Prostate gland (tissue), 2 donors: ENCODE measurements around the gene PRRT1. TPM values are rescaled to one million over a fixed set of nuclear protein-coding genes. Genes with fewer than 3 reads are reported as not detected.

Source experiments
- DNase-seq: peaks from one replicate; pipeline ENCODE4 v3.0.0-alpha.2; 2019; ENCODE audit warnings: low spot score
- H3K27ac ChIP-seq, 2 donors: fragments of 200-600 bp; sonication (generic); 2 replicates each; pipeline ENCODE4 v1.5.1; 2017 to 2019
- H3K27me3 ChIP-seq: fragments of 200-600 bp; sonication (generic); replicated peaks from 2 replicates; pipeline ENCODE4 v1.5.1; 2019; ENCODE audit not compliant: insufficient read depth
- H3K36me3 ChIP-seq, 2 donors: fragments of 200-600 bp; sonication (generic); 1 replicate in 1 of 2; 2 replicates in 1 of 2; pipeline versions ENCODE4 v1.5.1 to v1.8.1; 2017 to 2019
- H3K4me1 ChIP-seq: fragments of 200-600 bp; sonication (generic); replicated peaks from 2 replicates; pipeline ENCODE4 v1.5.1; 2019
- H3K4me3 ChIP-seq, 2 donors: fragments of 200-600 bp; sonication (generic); 2 replicates each; pipeline ENCODE4 v1.5.1; 2017 to 2019
- H3K9me3 ChIP-seq: fragments of 200-600 bp; sonication (generic); 2 replicates; pipeline ENCODE4 v1.5.1; 2017
- CTCF ChIP-seq, 4 experiments: fragments of 200-600 bp in 2 of 4; fragments of 450-650 bp in 2 of 4; sonication (generic) in 2 of 4; IDR thresholded peaks; 1 replicate in 3 of 4; 2 replicates in 1 of 4; pipeline ENCODE4 v1.5.1; 2016 to 2019; ENCODE audit warnings: antibody characterized with exemption in 4 of 4, mild to moderate bottlenecking in 2 of 4, moderate library complexity in 2 of 4
- POLR2A ChIP-seq: fragments of 450-650 bp; IDR thresholded peaks from one replicate; pipeline ENCODE4 v1.6.1; 2016; ENCODE audit warnings: antibody characterized with exemption, mild to moderate bottlenecking
- POLR2AphosphoS5 ChIP-seq: sonication (generic); formaldehyde crosslinking; IDR thresholded peaks from one replicate; pipeline ENCODE4 v1.6.1; 2017; ENCODE audit warnings: antibody characterized with exemption
- WGBS: methylation state at CpG from one replicate; pipeline ENCODE4 v1.1.5; 2018; 5-methylcytosine and 5-hydroxymethylcytosine counted together
- intact Hi-C: fragments of 100-400 bp; cut with DNase I; formaldehyde crosslinking; loops from one replicate; pipeline ENCODE4 v1.14.2; 2022
- total RNA-seq, 2 donors: library from RNA; depleted of rRNA; stranded (reverse); fragments of >200 nt; gene quantifications; one replicate each; pipeline ENCODE4 v1.1.0, GENCODE V29; 2016

The PRRT1 gene
- total RNA-seq, 2 donors from 2014 or later = 0.64 to 7.2 TPM

GRCh38 chr6:32133786-32134185, 18.0 kb downstream of the PRRT1 start:
- H3K9me3 ChIP-seq = no peaks in the 10 kb centered on the region
- intact Hi-C loops = no loop called here
- H3K27me3 ChIP-seq = no peaks in the 10 kb centered on the region
- H3K4me1 ChIP-seq = peaks cover 9% of the 10 kb centered on the region
- no peak overlapping the region for H3K27ac ChIP-seq
- H3K36me3 ChIP-seq = no peaks in the 10 kb centered on the region
- DNase-seq = no peak
- WGBS = 77% methylated on average over 4 of the region's 4 CpGs
- no peak for TF ChIP-seq CTCF (IDR thresholded peaks at IDR 0.05)
- TF ChIP-seq POLR2A = no peak
- TF ChIP-seq POLR2AphosphoS5 = no peak
- H3K4me3 ChIP-seq = no peak overlapping the region

DNA sequence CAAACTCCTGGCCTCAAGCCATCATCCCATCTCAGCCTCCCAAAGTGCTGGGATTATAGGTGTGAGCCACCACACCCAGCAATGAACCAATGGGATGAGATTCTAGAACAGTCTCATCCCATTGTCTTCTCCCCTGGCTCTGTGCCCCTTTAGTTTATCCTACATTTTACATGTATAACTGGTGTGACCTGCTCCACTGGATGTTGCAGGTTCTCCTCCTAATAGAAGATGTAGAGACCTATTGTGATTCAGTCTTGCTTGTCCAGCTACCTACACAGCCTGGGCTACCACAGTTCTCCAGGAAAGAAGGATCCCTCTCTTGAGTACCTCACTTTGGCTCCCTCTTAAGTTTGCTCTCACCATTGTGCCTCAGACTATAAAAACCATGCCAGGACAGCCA, 19.6 kb downstream of the PRRT1 start:
- H3K4me1 ChIP-seq = peaks cover 13% of the 10 kb centered on the region
- H3K36me3 ChIP-seq = no peaks in the 10 kb centered on the region
- H3K27me3 ChIP-seq = no peaks in the 10 kb centered on the region
- no peak for DNase-seq
- no peak overlapping the region for H3K27ac ChIP-seq
- intact Hi-C loops = no loop called here
- H3K9me3 ChIP-seq = no peaks in the 10 kb centered on the region
- TF ChIP-seq CTCF (IDR thresholded peaks at IDR 0.05) (no peak), POLR2AphosphoS5 (no peak), POLR2A (no peak)
- H3K4me3 ChIP-seq = no peak overlapping the region

DNA sequence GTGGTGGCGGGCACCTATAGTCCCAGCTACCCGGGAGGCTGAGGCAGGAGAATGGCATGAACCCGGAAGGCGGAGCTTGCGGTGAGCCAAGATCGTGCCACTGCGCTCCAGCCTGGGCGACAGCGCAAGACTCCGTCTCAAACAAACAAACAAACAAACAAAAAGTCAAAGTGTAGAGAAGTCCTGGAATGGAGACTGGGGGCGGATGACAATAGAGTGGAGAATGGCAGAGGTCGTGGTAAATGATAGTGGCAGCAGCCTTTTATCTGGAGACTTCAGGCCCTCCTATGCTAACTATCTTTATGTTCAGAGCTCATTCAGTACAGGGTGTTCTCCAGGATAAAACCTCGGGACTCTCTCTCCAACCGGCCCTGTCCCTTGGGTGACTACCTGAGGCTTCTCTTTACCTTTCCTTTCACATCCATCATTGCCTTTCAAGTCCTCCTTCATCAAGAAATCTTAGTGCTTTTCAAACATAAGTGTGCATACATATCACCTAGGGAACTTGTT, 20.2 kb downstream of the PRRT1 start:
- peaks cover 19% of the 10 kb centered on the region for H3K4me1 ChIP-seq
- no peaks in the 10 kb centered on the region for H3K36me3 ChIP-seq
- intact Hi-C loops = loop anchor here (2.0 kb wide), 1 partner anchor 19 kb away; the partner anchor contains the start of gene PRRT1
- no peak for DNase-seq
- no peak overlapping the region for H3K4me3 ChIP-seq
- no peaks in the 10 kb centered on the region for H3K27me3 ChIP-seq
- TF ChIP-seq POLR2A (no peak), CTCF (IDR thresholded peaks at IDR 0.05) (no peak), POLR2AphosphoS5 (no peak)
- 87% methylated on average over 14 of the region's 14 CpGs for WGBS
- no peaks in the 10 kb centered on the region for H3K9me3 ChIP-seq
- H3K27ac ChIP-seq = no peak overlapping the region

GRCh38 chr6:32129297-32130088, 22.2 kb downstream of the PRRT1 start:
- Histone ChIP-seq H3K36me3 (no peaks in the 10 kb centered on the region), H3K27me3 (no peaks in the 10 kb centered on the region), H3K4me1 (peaks cover 22% of the 10 kb centered on the region), H3K9me3 (no peaks in the 10 kb centered on the region), H3K27ac (peak overlapping the region; percentile 94 to 95), H3K4me3 (peak overlapping the region; percentile 58 to 67)
- WGBS = 29% methylated on average over 22 of the region's 22 CpGs
- no peak for DNase-seq
- intact Hi-C loops = loop anchor here (2.0 kb wide), 1 partner anchor 21 kb away; the partner anchor contains the start of gene PRRT1
- TF ChIP-seq POLR2AphosphoS5 (no peak), CTCF (IDR thresholded peaks at IDR 0.05) (no peak), POLR2A (no peak)
